HG03196 (cell line): Measurements from ENCODE around the gene LIF.

Experiments
- ATAC-seq: cut with Tn5 transposase; IDR thresholded peaks from one replicate; pipeline ENCODE4 v1.9.1; 2021; ENCODE audit not compliant: unreplicated experiment

LIF gene

GRCh38 chr22:30284666-30285065 lies 38.1 kb upstream of the LIF start:
- ATAC-seq = no peak

GRCh38 chr22:30284172-30284571 lies 37.6 kb upstream of the LIF start:
- ATAC-seq = no peak

DNA sequence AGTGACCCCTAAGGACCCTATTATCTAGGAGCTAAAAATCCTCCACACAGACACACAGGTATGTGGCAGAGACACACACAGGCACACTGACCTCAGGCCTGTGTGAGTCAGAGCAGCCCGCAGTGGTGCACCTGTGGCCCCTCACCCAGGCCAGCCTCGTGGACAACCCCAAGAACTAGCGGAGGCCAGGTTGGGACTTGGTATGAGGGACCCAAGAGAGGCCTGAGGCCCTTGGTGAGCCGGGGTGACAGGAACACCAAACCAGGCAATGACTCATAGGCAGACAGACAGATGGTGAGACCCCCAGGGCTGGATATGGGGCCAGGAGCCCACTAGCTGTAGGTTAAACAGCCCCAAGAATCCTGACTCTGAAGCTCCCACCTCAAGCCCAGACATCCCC lies 36.8 kb upstream of the LIF start:
- no peak for ATAC-seq

- ATAC-seq = no peak
Observed at GRCh38 chr22:30282616-30283046, 36.1 kb upstream of the LIF start.

DNA sequence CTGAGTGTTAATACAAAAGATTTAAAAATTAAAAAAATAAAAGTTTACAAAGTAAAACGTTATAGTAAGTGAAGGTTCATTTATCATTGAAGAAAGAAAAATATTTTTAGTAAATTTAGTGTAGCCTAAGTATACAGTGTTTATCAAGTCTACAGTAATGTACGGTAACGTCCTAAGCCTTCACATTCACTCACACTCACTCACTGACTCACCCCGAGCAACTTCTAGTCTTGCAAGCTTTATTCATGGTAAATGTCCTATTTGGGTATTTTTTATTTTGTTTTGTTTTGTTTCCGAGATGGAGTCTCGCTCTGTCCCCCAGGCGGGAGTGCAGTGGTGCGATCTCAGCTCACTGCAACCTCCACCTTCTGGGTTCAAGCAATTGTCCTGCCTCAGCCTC lies 33.9 kb upstream of the LIF start:
- ATAC-seq = no peak

DNA sequence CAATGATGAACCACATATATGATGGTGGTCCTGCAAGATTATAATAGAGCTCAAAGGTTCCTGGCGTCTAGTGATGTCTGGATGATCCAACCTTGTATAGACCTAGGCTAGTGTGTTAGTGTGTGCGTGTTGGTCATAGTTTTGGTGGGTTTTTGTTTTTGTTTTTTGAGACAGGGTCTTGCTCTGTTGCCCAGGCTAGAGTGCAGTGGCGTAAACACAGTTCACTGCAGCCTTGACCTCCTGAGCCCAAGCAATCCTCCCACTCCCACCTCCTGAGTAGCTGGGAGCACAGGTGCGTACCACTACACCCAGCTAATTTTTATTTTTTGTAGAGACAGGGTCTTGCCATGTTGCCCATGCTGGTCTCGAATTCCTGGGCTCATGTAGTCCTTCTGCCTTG lies 33.4 kb upstream of the LIF start:
- ATAC-seq = no peak

- ATAC-seq = no peak
Observed at GRCh38 chr22:30279046-30279788, 32.7 kb upstream of the LIF start.

GRCh38 chr22:30277547-30278344 lies 31.2 kb upstream of the LIF start:
- ATAC-seq = no peak

GRCh38 chr22:30276039-30276438 lies 29.5 kb upstream of the LIF start:
- ATAC-seq = no peak

- ATAC-seq = no peak
Observed at GRCh38 chr22:30275625-30276024, 29.1 kb upstream of the LIF start.

DNA sequence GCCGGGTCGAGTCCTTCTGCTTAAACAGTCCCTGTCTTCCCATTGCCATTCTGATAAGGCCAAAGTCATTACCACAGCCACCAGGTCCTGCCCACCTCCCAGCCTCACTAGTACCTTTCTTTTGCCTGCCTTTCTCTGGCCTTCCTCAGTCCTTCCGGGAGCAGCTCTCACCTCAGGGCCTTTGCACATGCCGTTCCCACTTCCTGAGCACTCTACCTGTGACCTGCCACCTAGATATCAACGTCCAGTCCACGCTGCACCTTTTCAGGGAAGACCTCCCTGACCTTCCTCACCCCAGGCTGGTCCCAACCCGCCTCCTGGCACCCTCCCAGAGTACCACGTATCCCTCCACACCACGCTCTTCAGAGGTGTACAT lies 27.9 kb upstream of the LIF start:
- ATAC-seq = no peak

DNA sequence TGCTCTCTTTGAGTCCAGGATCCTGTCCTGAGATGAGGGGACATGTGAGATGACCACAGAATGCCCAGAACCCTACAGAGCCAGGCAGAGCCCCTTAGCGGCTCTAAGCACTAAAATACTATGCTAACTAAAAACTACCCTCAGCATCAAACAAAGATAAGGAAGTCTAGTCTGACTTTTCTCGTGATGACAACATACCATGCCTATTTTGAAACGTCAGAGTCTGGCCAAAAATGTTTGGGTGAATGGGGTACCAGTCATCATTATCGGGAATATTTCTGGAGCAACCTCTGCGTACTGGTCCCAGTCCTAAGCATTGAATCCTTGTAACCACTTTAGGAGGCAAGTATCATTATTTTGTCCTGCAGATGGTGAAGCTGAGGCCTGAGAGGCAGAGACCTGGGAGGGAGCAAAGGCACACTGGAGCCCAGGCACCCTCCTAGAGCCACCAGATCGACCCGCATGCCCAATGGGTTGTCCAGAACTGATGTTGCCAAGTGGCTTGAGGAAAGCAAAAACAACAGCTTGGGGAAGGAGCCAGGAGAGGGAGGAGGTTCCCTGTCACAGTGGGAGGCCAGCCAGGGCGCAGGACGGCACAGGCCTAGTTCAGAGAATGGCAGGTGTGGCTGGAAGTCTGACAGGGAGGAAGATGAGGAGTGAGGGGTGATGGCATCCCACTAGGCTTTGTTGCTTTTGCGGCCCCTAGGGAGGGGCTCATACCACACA lies 27.3 kb upstream of the LIF start:
- ATAC-seq = no peak

DNA sequence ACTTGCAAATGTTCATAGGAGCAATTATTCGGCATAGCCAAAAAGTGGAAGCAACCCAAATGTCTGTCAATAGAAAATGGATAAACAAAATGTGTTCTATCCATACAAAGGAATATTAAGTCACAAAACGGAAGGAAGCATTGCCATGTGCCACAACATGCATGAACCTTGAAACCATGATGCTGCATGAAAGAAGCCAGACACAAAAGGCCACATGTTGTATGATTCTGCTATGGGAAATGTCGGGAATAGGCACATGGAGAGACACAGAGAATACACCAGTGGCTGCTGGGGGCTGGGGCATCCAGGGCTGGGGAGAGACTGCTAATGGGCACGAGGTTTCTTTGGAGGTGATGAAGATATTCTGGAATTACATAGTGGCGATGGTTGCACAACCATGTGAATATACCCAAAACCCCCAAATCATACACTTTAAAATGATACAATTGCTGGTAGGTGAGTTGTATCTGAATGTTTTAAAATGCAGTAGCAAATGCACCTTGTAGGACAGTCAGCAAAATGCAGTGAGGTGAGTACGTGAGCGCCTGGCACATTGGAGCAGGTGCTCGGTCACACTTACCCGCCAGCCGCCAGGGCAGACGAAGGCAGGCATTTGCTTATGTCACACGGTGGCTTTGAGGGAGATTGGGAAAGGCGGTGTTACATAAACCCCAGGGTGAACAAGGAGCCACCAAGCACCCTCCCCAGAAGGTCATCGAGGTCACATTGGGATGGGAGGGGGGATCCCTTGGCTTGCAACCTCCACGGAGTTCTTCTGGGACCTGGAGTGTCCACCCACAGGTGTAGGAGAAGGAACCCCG lies 26.4 kb upstream of the LIF start:
- no peak for ATAC-seq

DNA sequence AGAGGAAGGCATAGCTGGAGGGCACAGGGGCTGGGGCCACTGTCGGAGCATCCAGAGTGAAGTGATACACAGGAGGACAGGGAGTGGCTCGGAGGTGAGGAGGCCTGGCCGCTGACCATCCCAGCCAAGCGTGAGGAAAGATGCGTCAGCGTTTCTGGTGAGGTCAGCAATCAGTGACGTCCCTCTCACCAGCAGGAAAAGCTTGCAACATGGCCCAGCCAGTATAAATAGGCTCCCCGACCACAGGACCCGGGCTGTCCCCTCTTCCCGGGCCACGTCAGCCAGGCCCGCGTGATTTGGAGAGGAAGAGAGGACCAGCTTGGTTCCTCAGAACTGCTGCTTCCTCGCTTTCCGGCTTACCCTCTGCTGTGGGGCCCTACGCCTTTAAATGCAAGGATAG lies 24.3 kb upstream of the LIF start:
- ATAC-seq = no peak

DNA sequence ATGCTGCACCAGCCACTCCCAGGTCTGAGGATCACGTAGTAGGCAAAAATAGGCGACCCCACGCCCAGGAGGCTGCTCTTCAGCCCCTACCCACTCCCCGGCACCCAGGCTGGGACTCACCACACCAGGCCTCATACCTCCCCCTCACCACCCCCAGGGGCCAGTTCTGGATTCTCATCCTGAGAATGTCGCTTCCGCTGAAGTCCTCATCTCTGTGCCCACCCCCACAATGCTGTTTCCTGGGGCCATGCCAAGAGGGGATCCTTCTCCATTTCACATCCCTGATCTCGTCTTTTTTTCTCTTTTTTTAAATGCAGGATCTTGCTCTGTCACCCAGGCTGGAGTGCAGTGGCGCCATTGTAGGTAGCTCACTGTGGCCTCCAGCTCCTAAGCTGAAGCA lies 21.8 kb upstream of the LIF start:
- no peak for ATAC-seq

- no peak for ATAC-seq
Observed at GRCh38 chr22:30267382-30268302, 21.1 kb upstream of the LIF start.

- no peak for ATAC-seq
Observed at GRCh38 chr22:30266445-30267381, 20.2 kb upstream of the LIF start, which contains the start of gene OSM. Gene OSM, minus strand, starts transcription at chr22:30266851. Its CDS starts 52 bp downstream, at chr22:30266799.

DNA sequence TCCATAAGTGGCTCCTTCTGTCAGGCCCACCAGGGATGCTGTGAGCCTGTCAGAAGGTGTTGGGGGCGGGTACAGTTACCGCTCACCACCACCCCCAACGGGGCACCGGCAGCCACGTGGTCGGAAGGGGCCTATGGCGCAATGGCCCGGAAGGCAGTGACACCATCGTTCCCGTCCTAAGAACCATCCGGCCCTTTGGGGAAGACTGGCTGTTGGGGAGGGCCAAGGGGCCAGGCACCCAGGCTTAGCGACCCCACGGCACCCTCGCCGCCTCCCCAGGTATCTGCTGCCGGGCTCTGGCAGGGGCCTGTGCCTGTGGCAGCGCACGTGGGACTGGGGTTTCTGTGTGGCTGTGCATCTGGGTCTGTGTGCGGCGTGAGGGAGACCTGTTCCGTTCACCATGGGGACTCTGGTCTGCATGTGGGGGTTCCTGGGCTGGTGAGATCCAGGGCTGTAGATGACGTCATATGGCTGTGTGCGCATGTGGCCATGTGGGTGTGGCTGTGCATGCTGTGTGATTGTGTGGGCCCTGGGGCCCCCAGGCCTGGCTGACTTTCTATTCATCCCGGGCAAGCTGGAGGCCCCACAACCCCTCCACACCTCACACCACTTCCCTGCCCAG lies 19.4 kb upstream of the LIF start:
- peak; percentile 48 for ATAC-seq
